ENCODE results near the gene CCDC158.
A peak's percentile ranks its signal among the peaks of the same experiment; 100 is the strongest.
"Not testable (repeated sequence)": the region's sequence is repeated elsewhere in the genome, so short reads cannot be mapped to it uniquely, and the experiment has no call there.

CCDC158 gene

GRCh38 chr4:76420762-76421581 is at the start of gene CCDC158:
CCDC158 (minus strand) TSS chr4:76421141; CDS start chr4:76403207, 17,934 bp downstream.
- no peak for DNase-seq

- no peak for DNase-seq
Measured at GRCh38 chr4:76470532-76470931, 49.6 kb upstream of the CCDC158 start.

GRCh38 chr4:76470064-76470463 is 49.1 kb upstream of the CCDC158 start:
- no peak for DNase-seq

GRCh38 chr4:76463568-76463967 is 42.6 kb upstream of the CCDC158 start:
- DNase-seq: no peak

DNA sequence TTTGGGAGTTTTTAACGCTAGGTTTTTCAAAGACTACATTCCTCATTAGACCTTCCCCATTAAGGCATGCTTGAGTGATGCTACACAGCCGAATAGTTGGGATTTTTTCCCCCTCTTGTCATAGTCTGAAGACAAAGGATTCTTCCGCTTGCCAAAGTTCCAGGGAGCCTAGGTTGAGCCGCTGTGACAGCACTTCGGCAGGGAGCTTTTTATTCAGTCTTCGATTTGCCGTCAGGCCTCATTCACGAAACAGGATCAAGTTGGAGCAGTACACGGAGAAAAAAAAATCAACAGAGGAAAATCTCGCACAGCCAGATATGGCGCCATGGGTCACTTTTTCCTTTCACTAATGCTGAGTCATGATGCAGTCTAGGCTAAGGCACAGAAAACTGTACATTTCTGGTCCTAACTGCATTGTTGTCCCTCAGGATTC is 38.4 kb upstream of the CCDC158 start:
- DNase-seq: no peak

- no peak for DNase-seq
Measured at GRCh38 chr4:76458825-76459224, 37.9 kb upstream of the CCDC158 start.

GRCh38 chr4:76458297-76458696 is 37.4 kb upstream of the CCDC158 start:
- DNase-seq: no peak

DNA sequence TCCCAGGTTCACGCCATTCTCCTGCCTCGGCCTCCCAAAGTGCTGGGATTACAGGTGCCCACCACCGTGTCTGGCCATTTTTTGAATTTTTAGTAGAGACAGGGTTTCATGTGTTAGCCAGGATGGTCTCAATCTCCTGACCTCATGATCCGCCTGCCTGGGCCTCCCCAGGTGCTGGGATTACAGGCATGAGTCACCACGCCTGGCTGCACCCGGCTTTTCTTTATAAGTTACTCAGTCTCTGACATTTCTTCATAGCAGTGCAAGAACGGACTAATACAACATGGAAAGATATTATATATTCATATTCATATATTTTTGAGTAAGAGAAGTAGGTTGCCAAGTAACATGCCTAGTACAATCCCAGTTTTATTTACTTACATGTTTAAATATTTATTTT is 36.9 kb upstream of the CCDC158 start:
- DNase-seq: no peak

DNA sequence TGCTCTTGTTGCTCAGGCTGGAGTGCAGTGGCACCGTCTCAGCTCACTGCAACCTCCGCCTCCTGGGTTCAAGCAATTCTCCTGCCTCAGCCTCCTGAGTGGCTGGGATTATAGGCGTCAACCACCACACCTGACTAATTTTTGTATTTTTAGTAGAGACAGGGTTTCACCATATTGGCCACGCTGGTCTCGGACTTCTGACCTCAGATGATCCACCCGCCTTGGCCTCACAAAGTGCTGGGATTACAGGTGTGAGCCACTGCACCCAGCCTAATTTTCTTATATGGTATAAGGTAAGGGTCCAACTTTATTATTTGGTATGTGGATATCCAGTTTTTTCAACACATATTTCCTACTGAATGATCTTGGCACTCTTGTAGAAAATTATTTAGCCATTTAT is 33.1 kb upstream of the CCDC158 start:
- not testable (repeated sequence) for DNase-seq

- no peak for DNase-seq
Measured at GRCh38 chr4:76453232-76453631, 32.3 kb upstream of the CCDC158 start.

DNA sequence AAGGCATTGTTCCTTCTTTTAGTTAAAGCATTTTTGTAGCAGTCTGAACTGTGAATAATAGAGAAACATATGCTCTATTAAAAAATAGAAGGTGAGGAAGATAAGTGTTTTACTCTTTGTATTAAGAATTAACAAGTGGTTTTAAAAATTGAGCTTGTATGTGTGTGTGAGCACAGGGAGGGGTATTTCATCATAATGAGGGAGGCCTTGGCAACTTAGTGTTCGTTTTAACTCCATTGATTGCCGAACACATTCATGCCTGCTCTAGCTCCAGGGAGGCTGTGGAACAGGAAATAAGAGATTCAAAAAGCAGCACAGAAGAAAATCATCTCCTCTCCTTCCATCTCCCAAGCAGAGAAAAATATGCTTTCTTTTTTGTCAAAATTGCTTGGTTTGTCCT is 28.9 kb upstream of the CCDC158 start:
- DNase-seq: no peak

DNA sequence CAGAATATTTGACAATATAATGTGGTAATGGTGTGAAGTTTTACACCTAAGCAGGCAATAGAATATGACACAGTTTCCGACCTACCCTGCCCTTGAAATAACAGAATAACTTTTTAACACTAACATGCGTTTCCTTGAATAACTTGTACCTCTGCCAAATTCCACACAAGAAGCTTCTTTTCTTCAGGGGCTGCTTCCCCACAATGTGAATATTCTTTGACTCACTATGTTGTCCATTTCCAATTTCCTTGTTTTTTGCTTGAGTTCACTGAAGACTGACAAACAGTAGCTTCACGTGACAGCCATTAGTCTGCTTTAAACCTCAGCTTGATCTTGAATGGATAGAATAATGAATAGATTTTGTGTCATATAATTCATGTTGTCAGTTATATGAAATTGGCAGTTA is 28.4 kb upstream of the CCDC158 start:
- DNase-seq: no peak

- no peak for DNase-seq
Measured at GRCh38 chr4:76448211-76448610, 27.3 kb upstream of the CCDC158 start.

DNA sequence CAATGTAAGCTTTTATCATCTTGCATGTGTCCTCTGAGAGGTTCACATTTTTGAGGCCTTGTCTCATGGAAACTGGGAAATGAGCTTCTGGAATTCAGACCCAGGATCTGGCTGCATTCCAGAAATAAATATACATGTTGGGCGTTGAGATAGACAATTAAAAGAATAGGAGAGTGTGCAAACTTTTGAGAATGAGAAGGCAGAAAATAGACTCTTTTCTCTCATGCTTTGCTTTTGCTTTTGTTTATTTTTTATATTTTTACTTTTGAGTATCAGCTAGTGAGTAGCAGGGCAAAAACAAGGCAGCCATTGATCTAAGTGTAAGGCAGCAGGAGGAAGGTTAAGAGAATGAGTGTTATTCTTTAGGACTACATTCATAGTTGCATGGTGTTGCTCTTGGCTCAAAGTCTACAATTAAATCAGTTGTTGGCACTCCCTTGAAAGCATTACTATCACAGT is 26.5 kb upstream of the CCDC158 start:
- DNase-seq: no peak

- no peak for DNase-seq
Measured at GRCh38 chr4:76445911-76446310, 25.0 kb upstream of the CCDC158 start.

GRCh38 chr4:76443376-76443775 is 22.4 kb upstream of the CCDC158 start:
- no peak for DNase-seq

DNA sequence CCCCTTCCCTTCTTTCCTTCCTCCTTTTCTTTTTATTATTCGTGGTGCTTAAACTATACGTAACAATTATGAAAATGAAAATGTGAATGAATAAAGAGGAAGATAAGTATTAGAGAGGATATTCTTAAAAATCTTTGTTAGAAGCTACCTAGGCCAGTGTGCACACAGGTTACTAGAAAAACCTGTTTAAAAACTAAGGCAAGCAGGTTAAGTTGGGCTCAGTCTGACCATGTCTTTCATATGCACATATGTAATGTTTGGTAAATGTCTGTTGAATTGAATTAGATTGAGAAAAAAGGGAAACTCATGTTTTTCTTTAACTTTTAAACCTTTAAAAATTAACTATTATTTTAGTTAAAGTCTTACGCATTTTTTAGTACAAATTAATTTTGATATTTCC is 21.9 kb upstream of the CCDC158 start:
- no peak for DNase-seq

GRCh38 chr4:76441881-76442280 is 20.9 kb upstream of the CCDC158 start:
- no peak for DNase-seq

DNA sequence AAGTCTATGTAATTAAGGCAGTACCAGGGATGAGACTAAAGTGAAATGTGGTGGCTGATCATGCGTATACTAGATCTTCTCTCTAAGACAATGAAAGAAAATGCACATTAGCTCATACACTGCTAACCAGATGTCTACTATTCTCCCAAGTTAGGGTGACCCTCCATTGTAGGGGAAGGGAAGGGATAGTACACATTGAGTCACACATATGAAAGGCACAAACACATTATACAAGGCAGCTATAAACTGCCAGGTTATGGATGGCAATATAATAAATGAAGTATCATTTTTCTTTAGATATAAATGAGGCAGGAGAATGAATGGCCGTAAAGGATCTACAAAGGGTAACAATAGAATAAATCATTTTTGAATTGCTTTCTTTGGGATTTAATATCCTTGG is 18.6 kb upstream of the CCDC158 start:
- no peak for DNase-seq

DNA sequence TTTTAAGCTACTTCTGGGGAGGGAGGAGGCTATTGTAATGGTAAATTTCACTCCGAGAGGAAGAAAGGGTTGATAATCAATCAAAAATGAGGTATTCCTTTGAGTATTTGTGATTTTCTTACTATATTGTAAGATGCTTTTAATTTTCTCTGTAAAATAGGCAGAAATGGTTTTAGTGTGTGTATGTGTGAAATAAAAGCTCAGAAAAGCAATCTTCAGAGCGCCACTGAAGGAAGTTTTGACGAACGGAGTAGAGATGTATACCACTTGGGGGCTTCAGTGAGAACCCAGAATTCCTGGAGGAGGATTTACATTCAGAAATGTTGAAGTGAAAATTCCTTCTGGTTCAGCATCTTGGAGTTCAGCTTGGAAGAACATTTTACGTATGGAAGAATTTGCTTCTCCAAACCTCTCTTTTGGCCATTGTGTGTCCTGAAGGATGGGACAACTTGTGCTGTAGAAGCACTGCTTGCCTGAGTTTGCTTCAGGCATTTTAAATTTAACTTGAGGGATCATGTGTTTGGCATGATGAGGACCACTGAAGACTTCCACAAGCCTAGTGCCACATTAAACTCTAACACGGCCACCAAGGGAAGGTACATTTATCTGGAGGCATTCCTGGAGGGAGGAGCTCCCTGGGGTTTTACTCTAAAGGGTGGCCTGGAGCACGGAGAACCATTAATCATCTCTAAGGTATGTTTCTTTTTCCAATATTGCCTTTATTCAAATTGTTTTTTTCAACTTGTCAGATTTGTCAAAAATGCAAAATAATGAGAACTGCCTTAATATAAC is 14.8 kb upstream of the CCDC158 start:
- DNase-seq: no peak

GRCh38 chr4:76434901-76435527 is 14.1 kb upstream of the CCDC158 start, which contains the start of gene SHROOM3:
SHROOM3 (plus strand) TSS chr4:76435229; CDS start chr4:76436053, 824 bp downstream.
- DNase-seq: no peak

DNA sequence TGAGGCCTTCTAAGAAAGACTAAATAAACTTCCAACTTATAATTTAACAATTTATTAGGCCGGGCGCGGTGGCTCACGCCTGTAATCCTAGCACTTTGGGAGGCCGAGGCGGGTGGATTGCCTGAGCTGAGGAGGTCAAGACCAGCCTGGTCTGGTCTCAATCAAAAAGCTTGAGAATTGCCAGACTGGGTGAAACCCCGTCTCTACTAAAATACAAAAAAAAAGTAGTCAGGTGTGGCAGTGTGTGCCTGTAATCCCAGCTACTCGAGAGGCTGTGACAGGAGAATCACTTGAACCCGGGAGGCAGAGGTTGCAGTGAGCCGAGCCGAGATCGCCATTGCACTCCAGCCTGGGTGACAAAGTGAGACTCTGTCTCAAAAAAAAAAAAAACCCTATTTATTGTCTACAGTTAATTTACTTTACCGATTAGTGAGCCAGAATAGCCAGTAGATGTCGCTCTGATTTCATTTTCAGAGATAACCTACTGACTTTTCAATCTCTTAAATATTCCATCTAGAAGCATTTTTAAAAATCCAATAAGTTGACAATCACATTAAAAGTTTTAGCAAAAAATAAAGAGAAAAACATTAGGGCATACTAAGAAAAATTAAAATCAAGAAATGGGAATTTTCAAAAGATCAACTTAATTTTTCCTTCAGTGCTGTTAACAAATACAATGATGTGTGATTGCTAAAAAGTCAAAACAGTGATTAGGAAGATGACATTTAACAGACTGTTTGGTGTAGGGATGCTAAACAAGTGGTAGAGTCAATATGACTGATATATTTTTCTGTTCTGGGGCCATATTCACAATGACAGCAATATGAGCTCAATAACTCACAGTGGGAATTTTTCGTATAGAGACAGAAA is 9.8 kb upstream of the CCDC158 start:
- peak; percentile 26 to 64 for DNase-seq
